Activated CD8-positive, alpha-beta memory T cell treated with anti-CD3 and anti-CD28 coated beads, Interleukin-2, amount 10 ng/mL, durations not matched to agents 7 days and 5 days (primary cell): ENCODE measurements around the gene NKPD1. TPM values are rescaled to one million over a fixed set of nuclear protein-coding genes. Genes with fewer than 3 reads are reported as not detected.

Source experiments
- ATAC-seq: fragments of 150-1000 bp; cut with Tn5 transposase; one replicate; pipeline ENCODE4 v1.10.0; 2021; ENCODE audit warnings: moderate library complexity
- CTCF ChIA-PET: fragments of 350-600 bp; sonication (Branson Sonifier 250); formaldehyde crosslinking; loops from one replicate; lab custom pipeline; 2021; ENCODE audit warnings: antibody characterized with exemption; lab: Charles Lee
- DNase-seq: peaks from one replicate; pipeline ENCODE4 v3.0.0-alpha.2; 2020
- H3K27ac Mint-ChIP-seq: one replicate; pipeline ENCODE4 v1.8.0; 2021; ENCODE audit warnings: mild to moderate bottlenecking, mixed read lengths
- H3K27me3 Mint-ChIP-seq: one replicate; pipeline ENCODE4 v1.8.0; 2021; ENCODE audit warnings: mixed read lengths
- H3K36me3 Mint-ChIP-seq: one replicate; pipeline ENCODE4 v1.8.0; 2021; ENCODE audit warnings: mild to moderate bottlenecking, mixed read lengths
- H3K4me1 Mint-ChIP-seq: one replicate; pipeline ENCODE4 v1.8.0; 2021; ENCODE audit warnings: mixed read lengths
- H3K4me3 Mint-ChIP-seq: one replicate; pipeline ENCODE4 v1.8.0; 2021; ENCODE audit warnings: mild to moderate bottlenecking, moderate library complexity, mixed read lengths
- H3K9me3 Mint-ChIP-seq: one replicate; pipeline ENCODE4 v1.8.0; 2022; ENCODE audit warnings: low read depth, mixed read lengths
- total RNA-seq, 2 experiments: library from RNA; stranded (reverse); gene quantifications; one replicate each; pipeline ENCODE4 v1.2.3, GENCODE V29; 2021

The NKPD1 gene
- total RNA-seq, 2 experiments from 2014 or later = 0.14 to 0.18 TPM

GRCh38 chr19:45139286-45140143 is 21.3 kb downstream of the NKPD1 start:
- Mint-ChIP-seq H3K9me3 (no peaks in the 10 kb centered on the region), H3K27ac (no peak overlapping the region), H3K4me3 (no peak overlapping the region), H3K36me3 (peaks cover 1% of the 10 kb centered on the region), H3K27me3 (no peaks in the 10 kb centered on the region), H3K4me1 (peaks cover 5% of the 10 kb centered on the region)
- CTCF ChIA-PET = interaction anchor here (0.7 kb wide), 1 partner anchor 48 kb away, joined by 3 read pairs; no protein-coding TSS in a partner anchor
- ATAC-seq = no peak
- DNase-seq = no peak

DNA sequence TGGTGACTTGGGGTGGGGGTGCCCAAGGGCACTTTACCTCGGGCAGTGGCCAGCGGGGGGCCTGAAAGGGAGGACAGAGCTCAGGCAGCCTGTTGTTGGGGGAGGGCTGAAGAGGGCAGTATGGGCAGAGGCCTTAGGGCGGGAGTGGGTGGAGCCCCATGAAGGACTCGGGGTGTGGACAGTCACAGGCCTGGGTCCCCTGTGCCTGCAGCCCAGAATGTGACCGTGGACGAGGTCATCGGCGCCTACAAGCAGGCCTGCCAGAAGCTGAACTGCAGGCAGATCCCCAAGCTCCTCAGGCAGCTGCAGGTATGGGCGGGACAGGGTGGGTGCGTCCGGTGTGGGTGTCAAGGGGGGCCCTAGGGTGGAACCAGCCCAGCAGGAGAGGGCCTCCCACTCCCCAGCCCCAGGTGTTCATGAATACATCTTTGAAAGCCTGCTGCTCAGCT is 22.5 kb downstream of the NKPD1 start:
- no peak overlapping the region for H3K27ac Mint-ChIP-seq
- H3K4me1 Mint-ChIP-seq = peaks cover 5% of the 10 kb centered on the region
- no peak for ATAC-seq
- CTCF ChIA-PET = interaction anchor here (0.7 to 1.2 kb wide), 2 partner anchors 13 to 49 kb away, joined by 3 to 6 read pairs; no protein-coding TSS in a partner anchor
- no peak overlapping the region for H3K4me3 Mint-ChIP-seq
- peaks cover 1% of the 10 kb centered on the region for H3K36me3 Mint-ChIP-seq
- H3K9me3 Mint-ChIP-seq = no peaks in the 10 kb centered on the region
- no peak for DNase-seq
- H3K27me3 Mint-ChIP-seq = no peaks in the 10 kb centered on the region

DNA sequence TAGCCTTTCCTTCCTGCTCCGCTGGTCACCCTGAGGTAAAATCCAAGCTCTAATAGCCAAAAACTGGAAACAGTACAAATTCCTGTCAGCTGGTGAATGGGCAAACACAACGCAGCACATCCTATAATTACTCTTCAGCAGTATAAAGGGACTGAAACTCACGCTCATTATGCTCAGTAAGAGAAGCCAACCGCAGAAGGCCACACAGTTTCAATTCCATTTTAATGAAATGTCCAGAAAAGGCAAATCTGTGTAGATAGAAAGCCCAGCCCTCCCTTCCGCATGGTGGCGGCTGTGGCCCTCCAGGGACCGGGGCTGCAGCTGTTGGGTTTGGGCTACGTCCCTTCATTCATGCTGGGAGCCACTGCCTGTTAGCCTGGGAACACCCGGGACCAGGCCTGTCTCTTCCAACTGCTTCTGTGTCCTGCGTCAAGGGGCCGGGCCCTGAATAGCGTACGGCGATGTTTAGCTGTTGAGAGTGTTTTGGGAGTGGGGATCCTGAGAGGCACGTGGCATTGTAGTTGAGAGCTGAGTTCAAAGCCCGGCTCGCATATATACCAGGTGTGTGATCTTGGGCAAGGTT is 23.5 kb downstream of the NKPD1 start:
- Mint-ChIP-seq H3K9me3 (no peaks in the 10 kb centered on the region), H3K36me3 (no peaks in the 10 kb centered on the region), H3K4me3 (no peak overlapping the region), H3K4me1 (peaks cover 5% of the 10 kb centered on the region), H3K27ac (no peak overlapping the region), H3K27me3 (no peaks in the 10 kb centered on the region)
- CTCF ChIA-PET = interaction anchor here (0.7 to 1.2 kb wide), 2 partner anchors 11 to 34 kb away, joined by 3 to 6 read pairs; no protein-coding TSS in a partner anchor
- ATAC-seq (no peak), DNase-seq (no peak)

DNA sequence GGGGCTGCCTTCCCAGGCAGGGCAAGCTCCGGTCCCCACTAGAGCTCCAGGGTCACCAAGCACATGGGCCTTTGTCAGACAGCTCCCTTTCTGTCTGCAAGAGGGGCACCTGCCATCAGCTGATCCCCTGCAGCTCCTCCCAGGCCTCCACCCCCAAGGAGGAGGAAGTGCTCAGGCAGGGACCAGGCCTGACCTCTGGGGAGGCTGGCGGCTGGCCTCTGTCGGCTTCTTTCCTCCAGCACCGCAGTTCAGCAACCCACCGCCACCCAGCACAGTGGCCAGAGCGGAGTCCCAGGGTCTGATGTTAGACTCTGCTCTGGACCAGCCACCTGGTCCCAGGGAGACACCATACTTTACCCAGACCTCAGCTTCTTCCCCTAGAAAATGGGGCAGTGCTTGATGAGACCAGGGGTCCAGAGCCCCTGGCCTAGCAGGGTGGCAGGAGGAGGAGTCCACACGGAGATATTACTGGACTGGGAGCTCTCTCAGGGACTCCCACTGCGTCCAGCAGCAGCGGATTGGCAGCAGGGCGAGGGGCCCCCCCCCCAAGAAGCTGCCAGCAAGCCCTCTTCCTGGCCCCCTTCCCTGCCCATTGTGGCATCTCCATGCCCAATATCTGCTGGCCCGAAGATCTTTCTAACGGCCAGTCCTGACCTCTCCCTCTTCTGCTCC is 24.1 kb downstream of the NKPD1 start:
- Mint-ChIP-seq H3K27me3 (no peaks in the 10 kb centered on the region), H3K9me3 (no peaks in the 10 kb centered on the region), H3K36me3 (no peaks in the 10 kb centered on the region), H3K4me1 (peaks cover 7% of the 10 kb centered on the region), H3K27ac (no peak overlapping the region), H3K4me3 (no peak overlapping the region)
- no peak for ATAC-seq
- DNase-seq = no peak
- CTCF ChIA-PET = interaction anchor here (0.7 to 1.6 kb wide), 2 partner anchors 35 to 77 kb away, joined by 3 to 4 read pairs; no protein-coding TSS in a partner anchor

DNA sequence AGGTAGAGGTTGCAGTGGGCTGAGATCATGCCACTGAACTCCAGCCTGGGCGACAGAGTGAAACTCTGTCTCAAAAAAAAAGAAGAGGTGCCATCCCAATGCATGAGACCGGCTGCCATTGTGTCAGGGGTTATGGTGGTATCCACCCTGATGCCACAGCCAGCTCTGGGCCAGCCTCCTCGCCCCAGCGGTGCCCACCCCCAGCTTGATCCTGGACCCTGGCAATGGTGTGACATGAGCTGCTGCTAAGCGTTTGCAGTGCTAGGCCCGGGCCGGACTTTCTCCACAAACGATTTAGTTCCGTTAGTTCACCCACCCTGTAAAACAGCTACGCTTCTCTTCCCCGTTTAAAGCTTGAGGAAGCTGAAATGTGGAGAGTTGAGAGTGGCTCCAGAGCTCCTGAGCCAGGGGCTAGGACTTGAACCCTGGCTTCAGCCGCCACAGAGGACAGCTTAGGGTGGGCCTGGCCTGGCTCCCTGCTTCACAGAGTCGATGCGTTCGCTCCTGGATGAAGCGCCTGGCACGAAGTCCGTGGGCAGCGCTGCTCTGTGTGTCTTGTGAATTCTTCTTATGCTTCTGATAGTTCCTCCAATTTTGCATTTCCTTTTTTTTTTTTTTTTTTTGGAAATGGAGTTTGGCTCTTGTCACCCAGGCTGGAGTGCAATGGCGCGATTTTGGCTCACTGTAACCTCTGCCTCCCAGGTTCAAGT is 25.5 kb downstream of the NKPD1 start:
- no peak for ATAC-seq
- Mint-ChIP-seq H3K27me3 (no peaks in the 10 kb centered on the region), H3K4me1 (peaks cover 12% of the 10 kb centered on the region), H3K36me3 (no peaks in the 10 kb centered on the region), H3K9me3 (no peaks in the 10 kb centered on the region), H3K4me3 (no peak overlapping the region), H3K27ac (no peak overlapping the region)
- no peak for DNase-seq
- CTCF ChIA-PET = interaction anchor here (1.1 to 1.6 kb wide), 2 partner anchors 10 to 76 kb away, joined by 3 to 4 read pairs; no protein-coding TSS in a partner anchor

GRCh38 chr19:45133661-45134060 is 27.1 kb downstream of the NKPD1 start:
- H3K9me3 Mint-ChIP-seq = no peaks in the 10 kb centered on the region
- H3K4me3 Mint-ChIP-seq = no peak overlapping the region
- no peaks in the 10 kb centered on the region for H3K36me3 Mint-ChIP-seq
- CTCF ChIA-PET = interaction anchor here (0.6 to 1.5 kb wide), 2 partner anchors 42 to 323 kb away, joined by 4 to 5 read pairs; no protein-coding TSS in a partner anchor
- H3K4me1 Mint-ChIP-seq = peaks cover 12% of the 10 kb centered on the region
- DNase-seq = no peak
- no peak for ATAC-seq
- no peak overlapping the region for H3K27ac Mint-ChIP-seq
- H3K27me3 Mint-ChIP-seq = no peaks in the 10 kb centered on the region

DNA sequence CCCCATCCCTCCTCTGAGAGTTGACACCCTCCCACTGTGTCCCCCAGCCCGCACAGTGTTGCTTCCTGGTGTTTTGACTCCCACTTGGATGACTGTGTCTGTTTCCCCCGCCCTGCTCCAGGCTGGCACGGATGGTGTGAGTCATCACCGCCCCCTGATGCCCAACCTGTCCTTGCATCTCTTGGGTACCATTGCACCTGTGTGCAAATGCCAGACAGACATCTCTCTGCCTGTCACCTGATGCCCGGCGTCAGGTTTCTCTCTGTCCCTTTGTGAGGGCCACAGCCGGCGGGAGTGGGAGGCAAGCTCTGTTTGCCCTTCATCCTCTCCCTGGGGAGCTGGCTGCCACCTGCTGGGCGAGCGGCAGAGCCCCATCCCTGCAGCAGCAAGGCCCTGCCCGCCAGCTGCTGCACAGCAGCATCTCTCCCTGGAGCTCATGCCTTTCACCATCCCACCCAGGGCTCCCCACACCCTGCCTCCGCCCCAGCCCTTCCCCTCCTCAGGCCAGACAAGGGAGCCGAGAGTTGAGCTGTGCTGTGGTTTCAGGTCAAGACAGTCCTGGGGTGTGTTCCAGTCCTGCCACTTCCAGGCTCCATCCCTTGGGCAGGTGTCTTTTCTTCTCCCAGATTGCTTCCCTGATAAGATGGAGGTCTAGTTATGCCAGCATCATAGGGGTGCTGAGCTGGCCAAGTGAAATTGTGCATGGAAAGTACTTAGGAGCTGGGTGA is 29.7 kb downstream of the NKPD1 start:
- CTCF ChIA-PET = interaction anchor here (0.7 to 1.2 kb wide), 4 partner anchors 12 to 59 kb away, joined by 3 to 5 read pairs (median 3); partner anchors contain the start of genes BLOC1S3 and TRAPPC6A
- Mint-ChIP-seq H3K36me3 (no peaks in the 10 kb centered on the region), H3K27ac (no peak overlapping the region), H3K4me1 (peaks cover 10% of the 10 kb centered on the region), H3K9me3 (no peaks in the 10 kb centered on the region), H3K4me3 (no peak overlapping the region), H3K27me3 (no peaks in the 10 kb centered on the region)
- no peak for DNase-seq
- no peak for ATAC-seq

DNA sequence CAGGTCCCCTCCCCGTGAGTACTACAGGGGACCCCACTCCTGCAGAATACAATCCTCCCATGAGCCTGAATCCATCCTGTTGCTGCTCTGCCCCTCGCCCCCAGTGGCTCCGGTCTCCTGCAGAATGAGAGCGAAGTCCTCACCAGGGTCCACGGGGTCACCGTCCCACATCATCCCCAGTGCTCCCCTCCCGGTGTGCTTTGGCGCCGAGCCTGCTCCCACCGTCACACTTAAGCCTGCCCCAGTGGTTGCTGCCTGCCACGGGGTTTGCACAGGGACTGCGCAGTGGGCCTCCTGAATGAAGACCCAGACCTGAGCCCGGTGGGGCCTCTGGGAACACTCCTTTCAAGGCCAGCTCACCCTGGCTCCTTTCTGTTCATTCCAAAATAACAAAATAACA is 30.5 kb downstream of the NKPD1 start:
- Mint-ChIP-seq H3K27ac (no peak overlapping the region), H3K4me1 (peaks cover 13% of the 10 kb centered on the region), H3K36me3 (no peaks in the 10 kb centered on the region), H3K4me3 (no peak overlapping the region), H3K27me3 (no peaks in the 10 kb centered on the region), H3K9me3 (no peaks in the 10 kb centered on the region)
- CTCF ChIA-PET = no interaction called here
- ATAC-seq (no peak), DNase-seq (no peak)

GRCh38 chr19:45128806-45129205 is 32.0 kb downstream of the NKPD1 start:
- no peak overlapping the region for H3K27ac Mint-ChIP-seq
- CTCF ChIA-PET = interaction anchor here (1.4 kb wide), 1 partner anchor 15 kb away, joined by 3 read pairs; no protein-coding TSS in a partner anchor
- H3K4me3 Mint-ChIP-seq = no peak overlapping the region
- no peaks in the 10 kb centered on the region for H3K27me3 Mint-ChIP-seq
- peaks cover 15% of the 10 kb centered on the region for H3K4me1 Mint-ChIP-seq
- no peaks in the 10 kb centered on the region for H3K9me3 Mint-ChIP-seq
- ATAC-seq (no peak), DNase-seq (no peak)
- no peaks in the 10 kb centered on the region for H3K36me3 Mint-ChIP-seq

DNA sequence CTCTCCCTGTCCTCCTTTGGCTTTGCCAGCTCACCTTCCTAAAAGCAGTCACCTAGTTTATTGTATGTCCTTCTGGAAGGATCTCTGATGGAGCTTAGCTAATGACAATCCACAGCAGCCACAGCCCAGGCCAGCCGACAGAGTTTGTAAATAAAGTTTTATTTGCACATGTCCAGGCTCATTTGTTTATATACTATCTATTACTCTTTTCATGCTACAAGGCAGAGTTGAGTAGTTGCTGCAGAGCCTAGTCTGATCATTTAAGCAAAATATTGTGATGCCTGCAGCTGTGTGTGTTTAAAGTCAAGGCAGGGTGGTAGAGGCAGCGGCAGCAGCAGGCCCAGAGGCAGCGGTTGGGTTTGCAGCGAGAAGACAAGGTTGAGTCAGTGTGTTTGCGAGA is 32.6 kb downstream of the NKPD1 start:
- CTCF ChIA-PET = interaction anchor here (0.7 to 2.1 kb wide), 3 partner anchors 10 to 19 kb away, joined by 3 to 6 read pairs (median 4); no protein-coding TSS in a partner anchor

GRCh38 chr19:45126654-45127053 is 34.1 kb downstream of the NKPD1 start:
- DNase-seq = no peak
- no peak overlapping the region for H3K27ac Mint-ChIP-seq
- CTCF ChIA-PET = interaction anchor here (0.6 to 3.0 kb wide), 14 partner anchors 9 to 212 kb away, joined by 3 to 9 read pairs (median 3); partner anchors contain the start of genes BLOC1S3, PPP1R37 and TRAPPC6A
- H3K4me3 Mint-ChIP-seq = no peak overlapping the region
- no peaks in the 10 kb centered on the region for H3K9me3 Mint-ChIP-seq
- no peak for ATAC-seq
- H3K4me1 Mint-ChIP-seq = peaks cover 26% of the 10 kb centered on the region
- H3K36me3 Mint-ChIP-seq = no peaks in the 10 kb centered on the region
- no peaks in the 10 kb centered on the region for H3K27me3 Mint-ChIP-seq

More for the DNA sequence above, 32.6 kb downstream of the NKPD1 start:
- Mint-ChIP-seq H3K4me1 (peaks cover 15% of the 10 kb centered on the region), H3K27me3 (no peaks in the 10 kb centered on the region), H3K36me3 (no peaks in the 10 kb centered on the region), H3K9me3 (no peaks in the 10 kb centered on the region), H3K27ac (no peak overlapping the region), H3K4me3 (no peak overlapping the region)
- ATAC-seq = no peak
- no peak for DNase-seq
